ENCODE results near the gene CTCFL.

Gene CTCFL

GRCh38 chr20:57524511-57525176 lies at the start of gene CTCFL:
CTCFL (minus strand) TSS chr20:57525140; CDS start chr20:57524205, 935 bp downstream.
- DNase-seq (ENCODE audit: low read depth) = no peak

DNA sequence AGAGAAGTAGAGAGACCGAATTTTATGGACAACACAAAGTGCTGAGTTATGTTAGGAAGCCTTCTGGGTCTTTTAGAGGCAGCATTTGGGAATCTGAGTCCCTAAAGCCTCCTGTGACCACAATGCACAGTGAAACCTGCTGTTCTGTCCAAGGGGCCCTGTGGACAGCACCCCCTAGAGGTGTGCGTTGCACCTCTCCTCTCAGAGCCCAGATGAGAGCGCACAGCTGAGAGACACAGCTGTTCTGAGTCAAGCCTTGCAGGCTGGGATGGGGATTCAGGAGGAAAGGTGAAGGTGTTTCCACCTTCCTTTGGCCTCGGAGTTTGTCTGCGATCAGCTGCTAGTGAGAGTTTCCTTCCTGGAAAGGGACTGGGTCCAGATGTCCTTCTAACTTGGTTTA lies 49.0 kb upstream of the CTCFL start:
- no peak for DNase-seq (ENCODE audit: low read depth)

DNA sequence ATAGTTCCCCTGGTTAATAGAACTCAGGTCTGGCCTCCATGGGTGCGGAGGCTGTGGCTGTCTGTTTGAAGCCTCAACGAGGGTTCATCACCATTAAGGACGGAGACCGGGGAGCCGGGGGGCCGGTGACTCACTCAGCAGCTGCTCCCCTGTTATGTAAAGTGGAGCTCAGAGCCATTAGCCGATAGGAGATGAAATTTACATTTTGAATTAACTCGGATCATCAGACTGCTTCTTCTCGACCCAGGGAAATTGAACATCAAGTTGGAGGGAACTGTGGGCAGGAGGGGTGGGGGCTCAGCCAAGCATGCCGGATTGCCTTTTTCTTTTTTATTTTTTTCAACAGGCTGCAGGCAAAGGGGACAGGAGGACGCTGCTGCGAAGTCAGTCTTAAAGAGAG lies 48.3 kb upstream of the CTCFL start:
- no peak for DNase-seq (ENCODE audit: low read depth)

DNA sequence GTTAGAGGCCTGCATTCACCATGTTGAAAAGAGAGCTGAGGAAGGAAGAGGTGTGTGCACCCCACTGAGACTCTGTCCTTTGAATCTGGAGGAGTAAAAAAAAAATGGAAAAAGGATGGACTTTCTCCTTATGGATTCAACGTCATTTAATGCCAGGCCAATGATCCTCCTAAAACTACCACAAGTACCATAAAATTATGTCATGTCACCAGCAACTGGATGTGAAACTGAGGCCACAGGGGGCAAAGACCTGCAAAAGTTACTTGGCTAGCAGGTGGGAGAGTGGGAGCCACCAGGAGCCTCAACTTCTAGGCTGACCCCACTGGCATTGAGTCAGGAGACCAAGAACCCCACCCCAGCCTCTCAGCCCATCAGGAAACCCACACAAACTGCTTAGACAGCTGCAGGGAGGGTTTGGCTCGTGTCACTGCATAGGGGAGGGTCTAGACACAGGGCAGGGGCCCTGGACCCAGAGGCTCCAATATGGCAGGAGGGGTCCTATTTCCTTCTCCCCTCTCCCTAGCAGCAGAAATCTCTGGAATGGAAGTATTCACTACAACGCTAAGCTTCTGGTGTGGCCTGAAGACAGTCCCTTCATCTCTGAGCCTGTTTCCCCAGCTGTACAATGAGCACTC lies 47.0 kb upstream of the CTCFL start:
- DNase-seq (ENCODE audit: low read depth) = no peak

DNA sequence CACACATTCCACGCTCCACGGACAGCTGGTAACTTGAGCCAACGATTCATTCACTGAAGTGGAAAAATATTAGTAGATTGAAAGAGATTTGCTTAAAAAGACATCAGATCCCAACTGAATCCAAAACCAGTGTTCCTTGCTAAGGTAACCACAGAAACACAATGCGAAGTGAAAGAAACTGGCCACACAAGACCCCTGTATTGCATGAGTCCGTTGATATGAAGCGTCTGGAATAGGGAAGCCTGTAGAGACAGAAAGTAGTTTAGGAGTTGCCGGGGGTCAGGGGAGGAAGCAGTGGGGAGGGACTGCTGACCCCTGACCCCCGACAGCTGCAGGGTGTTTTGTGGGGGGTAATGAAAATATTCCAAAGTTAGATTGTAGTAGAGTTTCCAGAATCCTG lies 46.0 kb upstream of the CTCFL start:
- DNase-seq (ENCODE audit: low read depth) = no peak

DNA sequence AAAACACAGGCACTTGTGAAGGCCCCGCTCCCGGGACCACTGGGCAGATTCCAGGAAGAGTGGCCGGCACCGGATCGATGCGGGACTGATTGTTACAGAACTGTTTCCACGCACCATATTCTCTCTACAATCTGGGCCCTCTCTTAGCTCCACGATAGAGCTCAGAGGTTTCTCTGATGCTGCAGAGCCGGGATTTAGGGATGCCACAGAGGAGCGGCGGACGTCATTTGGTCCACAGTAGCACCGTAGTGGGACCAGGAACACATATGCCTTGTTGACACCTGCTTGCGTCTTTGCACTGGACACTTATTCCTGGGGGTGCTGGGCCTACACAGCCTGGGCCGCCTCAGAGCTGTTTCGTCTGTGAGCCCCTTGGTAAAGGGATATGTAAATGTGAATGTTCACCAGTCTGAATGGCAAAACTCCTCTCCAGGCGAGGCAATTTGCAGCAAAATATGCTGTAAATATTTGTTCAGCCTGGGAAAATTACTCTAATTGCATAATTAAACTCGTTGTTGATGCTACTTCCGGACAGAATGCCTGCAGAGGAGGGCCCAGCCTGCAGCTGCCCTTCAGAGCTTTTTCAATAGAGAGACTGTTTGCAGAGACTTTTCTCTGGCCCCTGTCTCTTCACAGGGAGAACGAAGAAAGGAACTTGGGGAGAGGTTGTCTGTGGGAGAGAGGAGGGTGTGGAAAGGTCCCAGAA lies 45.4 kb upstream of the CTCFL start:
- no peak for DNase-seq (ENCODE audit: low read depth)

DNA sequence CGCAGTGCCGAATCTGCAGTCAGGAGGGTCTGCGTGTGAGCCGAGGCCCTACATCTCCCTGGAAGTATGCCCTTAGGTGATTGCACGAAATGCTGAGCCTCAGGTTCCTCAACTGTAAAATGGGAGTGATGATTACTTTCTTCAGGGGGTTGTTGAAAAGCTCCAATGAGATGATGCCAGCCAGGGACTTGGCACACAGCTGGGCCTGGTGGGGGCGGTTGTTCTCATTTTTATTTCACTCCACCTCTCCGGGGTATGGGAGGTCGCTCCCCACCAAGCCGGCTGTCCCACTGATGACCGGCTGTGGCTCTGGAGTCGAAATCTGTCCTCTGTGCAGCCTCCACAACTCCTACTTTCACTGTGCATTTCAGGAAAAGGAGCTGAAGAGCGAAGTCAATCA lies 44.0 kb upstream of the CTCFL start:
- DNase-seq (ENCODE audit: low read depth) = no peak

GRCh38 chr20:57568088-57568896 lies 43.4 kb upstream of the CTCFL start:
- no peak for DNase-seq (ENCODE audit: low read depth)

GRCh38 chr20:57567471-57568079 lies 42.6 kb upstream of the CTCFL start:
- no peak for DNase-seq (ENCODE audit: low read depth)

- DNase-seq (ENCODE audit: low read depth) = no peak
Measured at GRCh38 chr20:57566803-57567459, 42.0 kb upstream of the CTCFL start.

DNA sequence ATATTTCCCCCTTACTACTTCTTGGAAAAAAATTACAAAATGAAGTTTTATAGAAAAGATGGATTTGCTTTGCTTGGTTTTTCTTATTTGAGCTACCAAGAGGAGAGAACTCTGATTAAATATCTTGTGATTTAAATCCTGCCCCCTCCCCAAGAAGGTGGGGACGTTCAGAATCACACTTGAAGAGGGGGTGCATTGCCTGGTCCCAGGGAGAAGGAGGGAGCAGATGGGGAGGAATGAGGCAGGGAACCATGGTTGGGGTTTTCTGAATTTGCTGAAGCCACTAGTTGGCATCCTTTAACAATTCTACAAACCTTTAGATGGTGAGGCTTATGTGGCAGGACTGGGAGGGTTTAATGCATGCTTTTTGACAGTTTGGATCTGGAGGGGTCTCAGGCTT lies 41.5 kb upstream of the CTCFL start:
- DNase-seq (ENCODE audit: low read depth) = no peak

- DNase-seq (ENCODE audit: low read depth) = no peak
Measured at GRCh38 chr20:57564951-57565642, 40.2 kb upstream of the CTCFL start.

DNA sequence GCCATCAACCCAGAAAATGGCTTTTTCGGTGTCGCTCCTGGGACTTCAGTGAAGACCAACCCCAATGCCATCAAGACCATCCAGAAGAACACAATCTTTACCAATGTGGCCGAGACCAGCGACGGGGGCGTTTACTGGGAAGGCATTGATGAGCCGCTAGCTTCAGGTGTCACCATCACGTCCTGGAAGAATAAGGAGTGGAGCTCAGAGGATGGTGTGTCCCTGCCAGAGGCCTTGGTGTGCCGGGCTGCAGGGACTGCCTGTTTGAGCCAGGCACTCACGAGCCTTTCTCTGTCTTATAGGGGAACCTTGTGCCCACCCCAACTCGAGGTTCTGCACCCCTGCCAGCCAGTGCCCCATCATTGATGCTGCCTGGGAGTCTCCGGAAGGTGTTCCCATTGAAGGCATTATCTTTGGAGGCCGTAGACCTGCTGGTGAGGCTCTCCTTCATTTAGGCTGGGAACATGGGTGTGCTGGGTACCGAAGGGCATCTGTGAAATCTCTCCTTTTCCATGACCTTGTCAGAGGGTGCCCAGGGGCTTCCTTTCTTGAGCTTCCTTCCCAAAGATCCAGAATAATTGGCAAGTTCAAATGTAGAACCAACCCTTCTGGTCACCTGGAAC lies 39.4 kb upstream of the CTCFL start:
- DNase-seq (ENCODE audit: low read depth) = no peak

GRCh38 chr20:57563522-57563921 lies 38.6 kb upstream of the CTCFL start:
- no peak for DNase-seq (ENCODE audit: low read depth)

- no peak for DNase-seq (ENCODE audit: low read depth)
Measured at GRCh38 chr20:57562541-57563465, 37.9 kb upstream of the CTCFL start.

DNA sequence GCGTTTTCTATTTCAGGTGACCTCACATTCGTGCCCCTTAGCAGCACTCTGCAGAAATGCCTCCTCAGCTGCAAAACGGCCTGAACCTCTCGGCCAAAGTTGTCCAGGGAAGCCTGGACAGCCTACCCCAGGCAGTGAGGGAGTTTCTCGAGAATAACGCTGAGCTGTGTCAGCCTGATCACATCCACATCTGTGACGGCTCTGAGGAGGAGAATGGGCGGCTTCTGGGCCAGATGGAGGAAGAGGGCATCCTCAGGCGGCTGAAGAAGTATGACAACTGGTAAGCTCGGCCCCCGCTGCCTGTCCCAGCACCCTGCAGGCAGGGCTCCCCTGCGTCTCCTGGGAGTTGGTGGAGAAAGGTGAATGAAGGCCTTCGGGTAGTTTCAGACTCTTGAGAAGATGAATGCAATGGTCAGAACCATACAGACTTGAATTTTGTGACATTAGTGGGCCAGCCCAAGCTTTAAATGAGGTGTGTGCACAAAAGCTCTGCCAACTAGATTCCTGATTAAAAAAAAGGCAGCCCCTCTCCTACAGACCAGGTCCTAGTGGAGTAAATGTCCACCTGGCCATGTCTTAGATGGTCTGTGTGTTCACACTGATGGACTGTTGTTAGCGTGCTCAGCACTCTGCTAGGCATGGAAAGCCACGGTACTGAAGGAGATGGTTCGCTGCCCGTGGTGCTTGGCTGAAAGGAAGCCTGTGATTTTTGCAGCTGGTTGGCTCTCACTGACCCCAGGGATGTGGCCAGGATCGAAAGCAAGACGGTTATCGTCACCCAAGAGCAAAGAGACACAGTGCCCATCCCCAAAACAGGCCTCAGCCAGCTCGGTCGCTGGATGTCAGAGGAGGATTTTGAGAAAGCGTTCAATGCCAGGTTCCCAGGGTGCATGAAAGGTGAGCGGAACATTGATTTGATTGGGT lies 36.7 kb upstream of the CTCFL start:
- DNase-seq (ENCODE audit: low read depth) = no peak

GRCh38 chr20:57560554-57561355 lies 35.8 kb upstream of the CTCFL start, which contains the start of gene PCK1:
PCK1 (plus strand) TSS chr20:57561110; CDS start chr20:57561412, 302 bp downstream.
- no peak for DNase-seq (ENCODE audit: low read depth)

Data from activated T-cell treated with anti-CD3 and anti-CD28 coated beads for 1 hour (primary cell).